HG03460 (cell line): ENCODE data around the gene EIF6.

Experiments used
- ATAC-seq: cut with Tn5 transposase; IDR thresholded peaks from one replicate; pipeline ENCODE4 v1.9.1; 2021; ENCODE audit not compliant: unreplicated experiment

The EIF6 gene

GRCh38 chr20:35281506-35282101, 3.0 kb downstream of the EIF6 start:
- ATAC-seq: no peak

GRCh38 chr20:35280523-35280922, 4.0 kb downstream of the EIF6 start:
- no peak for ATAC-seq

- no peak for ATAC-seq
Measured at GRCh38 chr20:35279533-35280174, 4.9 kb downstream of the EIF6 start.

- no peak for ATAC-seq
Measured at GRCh38 chr20:35279040-35279439, 5.5 kb downstream of the EIF6 start.

- ATAC-seq: peak; percentile 78
Measured at GRCh38 chr20:35277531-35278395, 6.8 kb downstream of the EIF6 start, which contains the start of gene MMP24OS. MMP24OS (minus strand) TSS chr20:35278122; CDS start chr20:35277929, 193 bp downstream.

GRCh38 chr20:35277127-35277526, 7.4 kb downstream of the EIF6 start:
- ATAC-seq: no peak

GRCh38 chr20:35276408-35276807, 8.2 kb downstream of the EIF6 start:
- ATAC-seq: no peak

GRCh38 chr20:35275741-35276251, 8.8 kb downstream of the EIF6 start:
- ATAC-seq: no peak

- ATAC-seq: no peak
Measured at GRCh38 chr20:35274172-35275092, 10.1 kb downstream of the EIF6 start.

GRCh38 chr20:35273449-35274171, 11.0 kb downstream of the EIF6 start:
- no peak for ATAC-seq

GRCh38 chr20:35271904-35272303, 12.7 kb downstream of the EIF6 start:
- ATAC-seq: no peak

- ATAC-seq: no peak
Measured at GRCh38 chr20:35271073-35271882, 13.3 kb downstream of the EIF6 start.

GRCh38 chr20:35270021-35270902, 14.3 kb downstream of the EIF6 start:
- no peak for ATAC-seq

GRCh38 chr20:35269055-35269781, 15.4 kb downstream of the EIF6 start:
- no peak for ATAC-seq

GRCh38 chr20:35267092-35267491, 17.5 kb downstream of the EIF6 start:
- ATAC-seq: no peak

GRCh38 chr20:35264755-35265154, 19.8 kb downstream of the EIF6 start:
- no peak for ATAC-seq

- ATAC-seq: no peak
Measured at GRCh38 chr20:35263532-35264341, 20.8 kb downstream of the EIF6 start.
